ENCODE measurements around the gene RAB11FIP4.

RAB11FIP4 gene

DNA sequence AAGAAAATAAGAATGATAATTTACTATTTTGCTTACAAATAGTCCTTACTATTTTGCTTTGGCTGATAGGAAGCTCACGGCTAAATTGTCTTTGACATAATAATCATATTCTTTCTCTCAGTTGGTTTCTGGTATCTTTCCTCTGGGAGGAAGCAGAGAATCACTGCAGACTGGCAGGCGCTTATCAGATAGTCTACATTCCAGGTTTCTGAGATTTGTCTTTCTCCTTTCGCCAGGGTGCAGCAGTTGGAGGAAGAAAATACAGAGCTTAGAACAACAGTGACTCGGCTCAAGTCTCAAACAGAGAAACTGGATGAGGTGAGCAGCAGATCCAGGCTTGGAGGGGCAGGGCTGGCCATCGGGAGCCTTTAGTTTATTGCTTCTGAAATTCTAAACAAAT, 136.1 kb downstream of the RAB11FIP4 start:
- DNase-seq: no peak

- DNase-seq: no peak
Observed at GRCh38 chr17:31528291-31528874, 136.9 kb downstream of the RAB11FIP4 start.

DNA sequence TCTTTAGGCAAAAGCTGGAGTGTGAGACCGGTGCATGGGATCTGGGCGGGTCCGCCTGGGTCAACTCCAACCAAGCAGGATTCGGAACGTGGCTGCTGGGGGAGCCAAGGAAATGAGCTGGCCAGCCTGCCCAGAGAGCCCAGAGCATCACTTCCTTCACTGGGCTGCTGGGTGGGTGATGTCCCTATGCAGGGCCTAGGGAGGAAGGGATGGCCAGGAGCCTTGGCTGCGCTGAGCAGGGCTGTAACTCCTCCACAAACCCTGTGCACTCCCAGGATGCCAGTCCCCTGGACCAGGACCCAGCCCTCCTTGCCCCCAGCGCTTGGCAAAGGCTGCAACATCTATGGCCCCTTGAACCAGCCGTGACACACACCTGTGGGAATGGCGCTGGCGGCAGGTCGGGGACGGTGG, 138.4 kb downstream of the RAB11FIP4 start:
- DNase-seq: no peak

GRCh38 chr17:31530391-31530985, 139.0 kb downstream of the RAB11FIP4 start:
- DNase-seq: no peak

DNA sequence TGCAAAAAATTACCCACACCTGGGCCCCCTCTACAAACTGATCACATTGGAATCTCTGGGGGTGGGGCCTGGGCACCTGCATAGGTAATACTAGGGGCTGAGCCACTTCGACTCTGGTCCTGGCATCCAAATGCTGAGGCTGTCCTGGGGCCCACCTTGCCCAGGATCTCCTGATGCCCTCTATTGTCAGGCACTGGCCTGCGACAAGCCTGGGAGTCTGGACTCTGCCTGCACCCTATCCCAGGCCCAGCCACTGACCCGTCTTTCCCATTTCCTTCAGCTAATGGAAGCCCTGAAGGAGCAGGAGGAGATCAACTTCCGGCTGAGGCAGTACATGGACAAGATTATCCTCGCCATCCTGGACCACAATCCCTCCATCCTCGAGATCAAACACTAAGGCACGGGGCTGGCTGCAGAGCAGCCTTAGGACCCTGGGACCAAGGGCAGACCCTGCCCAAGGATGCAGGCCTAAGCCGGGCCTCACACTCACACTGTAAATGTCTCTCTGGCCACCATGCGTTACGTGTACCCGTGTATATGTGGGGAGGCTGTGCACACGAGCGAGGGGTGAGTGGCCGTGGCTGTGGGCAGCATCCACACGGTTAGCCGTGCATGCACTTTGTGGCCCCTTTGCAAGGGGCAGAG, 140.0 kb downstream of the RAB11FIP4 start:
- no peak for DNase-seq

GRCh38 chr17:31532081-31532480, 140.6 kb downstream of the RAB11FIP4 start:
- DNase-seq: no peak

- no peak for DNase-seq
Observed at GRCh38 chr17:31532526-31532925, 141.1 kb downstream of the RAB11FIP4 start.

DNA sequence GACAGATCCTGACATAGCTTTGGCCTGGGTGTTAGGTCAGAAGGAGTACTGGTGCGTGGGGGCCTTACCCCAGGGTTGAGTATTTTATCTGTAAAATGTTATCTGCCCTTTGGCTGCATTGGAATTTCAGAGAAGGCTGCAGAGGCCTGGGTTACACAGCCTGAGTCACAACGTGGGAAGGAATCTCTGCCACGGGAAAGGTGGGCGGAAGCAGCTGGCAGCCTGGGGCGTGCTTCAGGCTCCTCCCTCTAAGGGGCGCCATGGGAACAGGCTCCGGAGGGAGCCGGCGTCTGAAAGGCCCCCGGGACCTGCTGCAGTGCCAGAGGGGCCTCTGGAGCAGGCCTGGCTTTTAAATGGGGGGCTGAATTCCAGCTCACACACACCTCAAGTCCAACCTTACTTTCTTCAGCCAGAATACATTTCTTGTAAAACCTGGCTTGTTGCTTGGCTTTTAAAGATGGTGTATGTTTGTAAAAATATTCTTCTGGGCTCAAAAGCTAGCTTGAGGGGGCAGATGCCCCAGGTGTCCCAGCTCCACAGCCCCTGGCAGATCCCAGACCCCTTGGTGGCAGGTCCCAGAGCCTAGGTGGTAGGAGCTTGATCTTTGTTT, 142.2 kb downstream of the RAB11FIP4 start:
- no peak for DNase-seq

DNA sequence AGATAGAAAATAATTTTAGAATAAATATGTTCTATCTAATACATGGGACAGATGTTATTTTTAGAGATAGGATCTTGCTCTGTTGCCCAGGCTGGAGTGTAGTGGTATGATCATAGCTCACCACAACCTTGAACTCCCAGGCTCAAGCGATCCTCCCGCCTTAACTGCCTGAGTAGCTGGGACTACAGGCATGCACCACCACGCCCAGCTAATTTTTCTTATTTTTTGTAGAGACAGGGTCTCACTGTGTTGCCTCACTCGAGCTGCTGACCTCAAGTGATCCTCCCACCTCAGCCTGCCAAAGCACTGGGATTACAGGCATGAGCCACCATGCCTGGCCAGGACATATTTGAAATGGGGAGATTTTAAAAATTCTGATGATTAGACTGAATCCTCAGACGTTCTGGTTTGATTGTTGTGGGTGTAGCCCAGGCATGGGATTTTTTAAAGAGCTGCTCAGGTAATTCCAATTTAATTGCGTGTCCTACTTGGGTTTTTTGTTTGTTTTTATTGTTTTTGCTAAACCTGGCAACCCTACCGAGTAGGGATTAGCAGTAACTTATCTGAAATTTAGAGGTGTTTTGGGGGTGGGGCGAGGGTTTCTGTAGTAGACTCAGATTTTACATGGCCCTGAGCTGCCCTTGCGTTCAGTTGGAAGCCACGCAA, 142.9 kb downstream of the RAB11FIP4 start:
- no peak for DNase-seq

GRCh38 chr17:31535581-31535981, 144.1 kb downstream of the RAB11FIP4 start:
- no peak for DNase-seq

DNA sequence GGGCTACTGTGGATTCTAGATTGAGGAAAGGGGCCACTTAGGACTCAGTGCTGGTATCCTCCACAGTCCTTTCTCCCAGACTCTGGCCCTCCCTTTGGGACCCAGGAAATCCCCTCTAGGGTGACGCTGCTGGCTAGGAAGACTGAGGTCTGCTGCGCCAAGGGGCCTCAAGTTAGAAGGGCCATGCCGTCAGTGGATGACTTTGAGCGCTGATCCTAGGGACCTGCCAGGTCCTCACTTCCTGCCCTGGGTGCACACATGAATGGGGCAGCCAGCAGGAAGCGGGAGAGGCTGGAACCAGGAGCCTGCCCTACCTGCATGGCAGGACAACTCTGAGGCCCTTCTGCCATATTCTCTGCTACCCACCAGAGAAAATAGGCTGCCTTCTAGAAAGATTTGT, 145.0 kb downstream of the RAB11FIP4 start:
- no peak for DNase-seq

DNA sequence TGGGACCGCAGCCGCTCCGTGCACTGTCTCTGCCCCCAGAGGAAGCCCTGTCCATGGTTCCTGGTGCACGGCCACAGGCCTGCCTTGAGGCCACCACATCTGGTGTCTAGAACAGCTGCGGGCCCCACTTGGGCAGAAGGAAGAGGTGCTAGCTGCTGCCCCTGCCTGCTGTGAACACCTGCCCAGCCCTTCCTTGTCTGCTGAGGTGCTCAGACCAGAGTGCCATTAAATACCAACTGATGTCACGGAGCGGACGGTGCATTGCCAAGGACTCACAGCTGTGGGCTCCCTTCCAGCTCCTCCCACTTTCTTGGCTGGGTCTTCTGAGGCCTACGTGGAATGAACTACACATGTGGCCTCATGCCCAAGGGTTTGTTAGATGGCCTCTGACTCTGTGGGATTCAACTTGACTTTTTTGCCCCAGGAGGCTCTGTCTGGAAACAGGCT, 146.1 kb downstream of the RAB11FIP4 start:
- no peak for DNase-seq

- no peak for DNase-seq
Observed at GRCh38 chr17:31538080-31538762, 146.7 kb downstream of the RAB11FIP4 start.

GRCh38 chr17:31540602-31541307, 149.3 kb downstream of the RAB11FIP4 start:
- no peak for DNase-seq

GRCh38 chr17:31541559-31541958, 150.1 kb downstream of the RAB11FIP4 start:
- no peak for DNase-seq

DNA sequence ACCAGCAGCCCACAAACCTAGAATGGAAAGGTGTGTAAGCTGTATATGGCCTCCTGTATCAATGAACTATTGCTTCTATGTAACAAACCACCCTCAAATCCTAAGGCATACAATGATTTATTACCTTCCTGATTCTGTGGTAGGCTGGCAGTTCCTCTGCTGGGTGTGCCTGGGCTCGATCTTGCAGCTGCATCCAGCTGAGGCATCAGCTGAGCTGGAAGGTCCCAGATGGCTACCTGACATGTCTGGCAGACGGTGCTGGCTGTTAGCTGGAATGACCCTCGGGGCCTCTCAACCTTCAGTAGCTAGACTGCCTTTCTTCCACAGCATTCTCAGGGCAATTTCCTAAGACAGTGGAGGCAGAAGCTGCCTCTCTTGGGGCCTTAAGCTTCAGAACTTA, 152.7 kb downstream of the RAB11FIP4 start:
- DNase-seq: no peak

- DNase-seq: no peak
Observed at GRCh38 chr17:31546650-31547049, 155.2 kb downstream of the RAB11FIP4 start.

DNA sequence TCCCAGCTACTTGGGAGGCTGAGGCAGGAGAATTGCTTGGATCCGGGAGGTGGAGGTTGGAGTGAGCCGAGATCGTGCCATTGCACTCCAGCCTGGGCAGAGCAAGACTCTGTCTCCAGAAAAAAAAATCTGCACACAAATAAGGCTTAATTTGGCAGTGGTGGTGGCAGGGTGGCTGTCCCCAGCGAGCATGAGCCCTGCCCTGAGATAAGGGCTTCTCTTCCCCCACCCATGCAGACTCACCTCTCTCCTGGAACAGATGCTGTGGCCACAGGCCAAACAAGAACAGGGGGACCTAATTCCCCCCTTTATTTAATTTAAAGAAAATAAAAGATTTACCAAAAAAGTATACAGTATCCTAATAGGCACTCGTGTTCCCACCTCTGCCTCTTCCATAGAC, 157.2 kb downstream of the RAB11FIP4 start:
- no peak for DNase-seq

GRCh38 chr17:31549121-31549524, 157.6 kb downstream of the RAB11FIP4 start:
- no peak for DNase-seq

DNA sequence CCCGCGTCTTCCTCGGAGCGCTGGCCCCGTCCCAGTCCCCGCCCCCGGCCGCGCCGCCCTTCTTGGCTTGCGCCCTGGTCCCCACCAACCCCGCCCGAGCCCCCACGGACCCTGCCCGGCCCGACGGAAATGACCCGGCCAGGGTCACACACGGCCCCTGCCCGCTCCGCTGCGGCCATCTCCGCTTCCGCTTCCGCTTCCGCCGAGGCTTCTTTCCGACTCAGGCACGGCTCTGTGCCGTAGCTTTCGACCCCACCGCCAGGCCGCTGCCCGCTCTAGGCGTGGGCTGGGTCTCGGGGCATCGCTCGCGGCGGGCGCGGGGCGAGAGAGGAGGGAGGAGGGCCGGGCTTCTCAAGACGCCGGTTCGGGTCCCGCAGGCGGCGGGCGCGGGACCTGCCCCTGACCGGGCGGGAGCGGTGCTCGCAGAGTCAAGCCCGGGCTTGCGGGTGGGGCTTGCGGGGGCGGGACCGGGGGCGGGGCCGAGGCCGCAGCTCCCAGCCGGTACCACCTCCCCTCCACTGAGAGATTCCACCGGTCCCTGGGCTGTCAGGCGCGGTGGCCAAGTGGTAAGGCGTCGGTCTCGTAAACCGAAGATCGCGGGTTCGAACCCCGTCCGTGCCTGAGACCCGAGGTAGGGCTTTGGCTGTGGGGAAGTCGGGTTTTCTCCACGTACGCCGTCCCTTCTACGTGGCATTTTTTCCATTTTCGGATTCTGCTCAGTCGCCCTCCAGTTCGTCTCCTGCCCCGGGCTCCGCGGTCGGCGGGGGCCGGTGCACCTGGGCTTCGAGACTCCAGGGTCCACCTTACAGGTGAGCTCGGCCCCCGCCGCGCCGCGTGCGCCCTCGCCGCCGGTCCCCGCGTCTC, 158.3 kb downstream of the RAB11FIP4 start:
- peak; percentile 66 for DNase-seq

DNA sequence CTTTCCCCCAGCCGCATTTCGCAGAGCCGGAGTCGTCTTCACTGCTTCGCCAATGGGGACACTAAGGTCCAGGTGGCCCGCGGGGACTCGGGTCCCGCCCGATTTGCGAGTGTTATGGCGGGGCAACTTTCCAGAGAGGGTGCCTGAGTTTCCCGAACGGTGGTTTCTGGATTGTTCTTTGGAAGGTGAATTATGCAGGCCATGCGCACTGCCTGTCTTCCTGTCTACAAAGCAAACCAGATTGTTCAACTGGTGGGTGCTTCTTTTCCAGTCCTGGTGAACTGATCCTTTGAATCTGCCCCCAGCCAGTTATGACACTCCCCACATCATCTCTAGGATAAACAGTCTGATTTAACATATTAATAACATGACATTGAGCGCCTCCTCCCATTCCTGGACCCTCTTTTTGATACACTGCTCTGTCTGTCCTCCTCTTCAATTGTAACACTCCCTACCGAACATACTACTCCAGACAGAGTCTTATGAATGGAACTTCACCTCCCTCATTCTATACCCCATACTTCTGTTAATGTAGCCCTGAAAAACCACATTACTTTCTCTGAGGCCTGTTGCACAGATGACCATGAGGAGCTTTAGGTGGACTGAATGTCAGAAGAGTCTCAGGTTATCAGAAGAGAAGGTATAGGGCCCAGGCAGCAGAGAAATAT, 159.0 kb downstream of the RAB11FIP4 start:
- DNase-seq: no peak
